Skeletal muscle satellite cell (primary cell): ENCODE results near the gene EEFSEC.

ENCODE experiments used
- H3K27me3 ChIP-seq: 2 replicates; pipeline ENCODE4 v1.7.0; 2013; ENCODE audit warnings: low read length; ENCODE audit not compliant: control insufficient read depth, insufficient read depth
- H3K36me3 ChIP-seq: 2 replicates; pipeline ENCODE4 v1.7.0; 2013; ENCODE audit warnings: mild to moderate bottlenecking, control low read depth, low read length; ENCODE audit not compliant: insufficient read depth
- H3K4me1 ChIP-seq: 2 replicates; pipeline ENCODE4 v1.7.0; 2013; ENCODE audit warnings: low read length; ENCODE audit not compliant: control insufficient read depth, insufficient read depth
- H3K4me2 ChIP-seq: 2 replicates; pipeline ENCODE4 v1.7.0; 2013; ENCODE audit warnings: mild to moderate bottlenecking, low read length
- H3K4me3 ChIP-seq: 2 replicates; pipeline ENCODE4 v1.7.0; 2013; ENCODE audit warnings: low read length
- H3K9ac ChIP-seq: 2 replicates; pipeline ENCODE4 v1.7.0; 2013; ENCODE audit warnings: mild to moderate bottlenecking, low read depth, low read length, moderate library complexity
- H3K9me3 ChIP-seq: replicated peaks from 2 replicates; pipeline ENCODE4 v1.7.0; 2013; ENCODE audit warnings: mild to moderate bottlenecking, control low read depth, low read length

Gene EEFSEC

GRCh38 chr3:128254967-128255366 lies 101.7 kb downstream of the EEFSEC start:
- Histone ChIP-seq H3K27me3 (no peaks in the 10 kb centered on the region), H3K9ac (no peak overlapping the region), H3K4me3 (no peak overlapping the region), H3K9me3 (no peaks in the 10 kb centered on the region), H3K4me2 (no peak overlapping the region), H3K36me3 (no peaks in the 10 kb centered on the region), H3K4me1 (no peaks in the 10 kb centered on the region)

- Histone ChIP-seq H3K4me3 (no peak overlapping the region), H3K4me2 (no peak overlapping the region), H3K9ac (no peak overlapping the region), H3K9me3 (no peaks in the 10 kb centered on the region), H3K27me3 (no peaks in the 10 kb centered on the region), H3K4me1 (no peaks in the 10 kb centered on the region), H3K36me3 (no peaks in the 10 kb centered on the region)
These were observed 102.8 kb downstream of the EEFSEC start for GRCh38 chr3:128256131-128256530.

GRCh38 chr3:128257632-128258031 lies 104.4 kb downstream of the EEFSEC start:
- H3K9me3 ChIP-seq: no peaks in the 10 kb centered on the region
- no peaks in the 10 kb centered on the region for H3K36me3 ChIP-seq
- H3K4me3 ChIP-seq: no peak overlapping the region
- H3K9ac ChIP-seq: no peak overlapping the region
- H3K4me1 ChIP-seq: no peaks in the 10 kb centered on the region
- H3K4me2 ChIP-seq: no peak overlapping the region
- H3K27me3 ChIP-seq: no peaks in the 10 kb centered on the region

GRCh38 chr3:128260275-128260674 lies 107.0 kb downstream of the EEFSEC start:
- Histone ChIP-seq H3K36me3 (no peaks in the 10 kb centered on the region), H3K9ac (no peak overlapping the region), H3K4me1 (no peaks in the 10 kb centered on the region), H3K27me3 (no peaks in the 10 kb centered on the region), H3K4me3 (no peak overlapping the region), H3K9me3 (no peaks in the 10 kb centered on the region), H3K4me2 (no peak overlapping the region)

DNA sequence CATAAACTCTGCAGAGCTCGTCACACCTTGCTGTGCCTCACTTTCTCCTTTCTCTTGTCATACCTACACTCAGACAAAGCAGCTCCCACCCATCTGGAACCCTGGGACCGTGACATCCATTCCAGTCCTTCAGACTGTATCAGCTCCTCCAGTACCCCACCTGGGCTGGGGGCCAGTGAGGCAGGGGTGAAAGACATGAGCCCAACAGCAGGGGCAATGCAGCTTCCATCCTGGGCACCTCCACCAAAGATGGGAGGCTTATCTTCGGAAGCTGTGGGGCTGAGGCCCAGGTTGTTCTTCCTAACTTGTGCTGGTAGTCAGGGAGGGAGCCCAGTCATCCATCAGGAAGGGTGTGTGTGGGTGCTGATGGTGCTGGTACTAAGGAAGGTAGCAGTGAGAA lies 109.2 kb downstream of the EEFSEC start:
- Histone ChIP-seq H3K9me3 (no peaks in the 10 kb centered on the region), H3K4me2 (no peak overlapping the region), H3K27me3 (no peaks in the 10 kb centered on the region), H3K4me3 (no peak overlapping the region), H3K36me3 (no peaks in the 10 kb centered on the region), H3K4me1 (no peaks in the 10 kb centered on the region), H3K9ac (no peak overlapping the region)

DNA sequence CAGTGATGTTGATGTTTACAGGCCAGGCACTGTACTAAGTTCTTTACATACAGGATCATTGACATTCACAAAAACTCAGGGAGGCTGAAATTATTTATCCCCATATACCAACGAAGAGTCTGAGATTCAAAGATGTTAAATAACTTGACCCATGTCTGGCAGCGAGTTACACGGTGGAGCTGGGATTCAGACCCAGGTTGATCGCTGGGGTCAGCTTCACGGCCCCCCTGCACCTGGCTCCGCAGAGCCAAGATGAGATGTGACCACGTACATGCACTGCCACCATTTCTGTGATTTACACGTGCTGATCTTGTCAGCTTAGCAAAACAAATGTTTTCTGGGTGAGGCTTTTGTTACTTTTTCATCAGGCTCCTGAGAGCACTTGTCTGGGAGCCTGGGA lies 109.8 kb downstream of the EEFSEC start:
- Histone ChIP-seq H3K9ac (no peak overlapping the region), H3K4me1 (no peaks in the 10 kb centered on the region), H3K4me3 (no peak overlapping the region), H3K36me3 (no peaks in the 10 kb centered on the region), H3K9me3 (no peaks in the 10 kb centered on the region), H3K4me2 (no peak overlapping the region), H3K27me3 (no peaks in the 10 kb centered on the region)

DNA sequence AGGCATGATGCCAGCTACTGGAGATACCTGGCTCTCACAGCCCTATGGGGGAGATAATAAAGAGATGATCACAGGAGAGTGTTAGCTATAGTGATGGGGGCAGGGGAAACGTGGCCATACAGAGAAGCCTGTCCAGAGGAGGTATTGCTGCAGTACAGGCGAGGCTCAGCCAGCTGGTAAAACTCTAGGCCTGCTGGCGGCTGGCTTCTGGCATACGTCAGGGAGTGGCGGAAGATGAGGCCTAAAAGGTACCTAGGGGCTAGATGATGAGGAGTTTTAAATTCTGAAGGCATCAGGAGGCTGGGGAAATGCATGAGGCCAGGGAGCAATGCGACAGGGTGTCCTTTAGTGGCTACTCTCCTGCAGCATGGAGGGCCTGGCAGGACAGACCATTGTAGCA lies 110.7 kb downstream of the EEFSEC start:
- no peak overlapping the region for H3K4me3 ChIP-seq
- H3K9ac ChIP-seq: no peak overlapping the region
- H3K27me3 ChIP-seq: no peaks in the 10 kb centered on the region
- no peaks in the 10 kb centered on the region for H3K9me3 ChIP-seq
- no peak overlapping the region for H3K4me2 ChIP-seq
- H3K36me3 ChIP-seq: no peaks in the 10 kb centered on the region
- no peaks in the 10 kb centered on the region for H3K4me1 ChIP-seq

DNA sequence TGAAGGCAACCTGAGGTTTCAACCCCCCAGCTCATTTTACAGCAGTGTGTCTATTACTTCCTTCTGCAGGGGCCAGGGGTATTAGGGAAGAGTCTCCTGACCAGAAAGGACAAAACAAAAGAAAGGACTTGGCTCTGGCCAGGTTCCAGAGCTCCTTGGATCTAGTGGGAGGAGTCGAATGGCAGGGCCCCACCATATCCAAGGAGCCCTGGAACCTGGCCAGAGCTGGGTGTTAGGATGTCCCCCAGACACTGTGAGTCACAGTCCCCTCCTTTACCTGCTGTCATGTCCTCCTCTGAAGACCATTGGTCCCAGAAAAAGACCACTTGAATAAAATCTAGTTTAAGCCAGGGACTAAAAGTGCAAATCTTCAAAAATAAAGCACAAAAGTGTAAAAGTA lies 113.2 kb downstream of the EEFSEC start:
- no peaks in the 10 kb centered on the region for H3K27me3 ChIP-seq
- no peak overlapping the region for H3K4me2 ChIP-seq
- H3K4me3 ChIP-seq: no peak overlapping the region
- H3K9ac ChIP-seq: no peak overlapping the region
- no peaks in the 10 kb centered on the region for H3K4me1 ChIP-seq
- H3K36me3 ChIP-seq: no peaks in the 10 kb centered on the region
- H3K9me3 ChIP-seq: no peaks in the 10 kb centered on the region

DNA sequence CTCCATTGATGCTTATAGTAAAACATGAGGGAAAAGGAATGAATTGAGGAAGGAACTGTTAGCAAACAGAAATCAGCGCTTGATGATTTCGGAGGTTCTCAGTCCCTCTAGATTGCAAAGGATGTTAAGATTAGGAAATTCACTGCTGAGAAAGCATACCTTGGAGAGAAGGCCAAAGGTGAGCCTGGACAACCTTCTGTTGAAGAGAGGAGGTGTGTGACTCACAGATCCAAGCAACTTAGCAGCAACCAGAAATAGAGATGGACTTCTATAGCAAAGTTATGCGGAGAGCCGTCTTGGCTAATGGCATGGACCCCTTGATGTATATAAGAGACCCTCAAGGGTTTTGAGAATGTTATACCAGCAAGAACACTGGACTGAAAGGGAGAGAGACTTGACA lies 114.3 kb downstream of the EEFSEC start:
- no peaks in the 10 kb centered on the region for H3K36me3 ChIP-seq
- no peak overlapping the region for H3K9ac ChIP-seq
- H3K4me1 ChIP-seq: no peaks in the 10 kb centered on the region
- H3K4me2 ChIP-seq: no peak overlapping the region
- no peaks in the 10 kb centered on the region for H3K9me3 ChIP-seq
- no peak overlapping the region for H3K4me3 ChIP-seq
- no peaks in the 10 kb centered on the region for H3K27me3 ChIP-seq

- no peaks in the 10 kb centered on the region for H3K27me3 ChIP-seq
- H3K9me3 ChIP-seq: no peaks in the 10 kb centered on the region
- H3K4me1 ChIP-seq: no peaks in the 10 kb centered on the region
- no peaks in the 10 kb centered on the region for H3K36me3 ChIP-seq
- H3K9ac ChIP-seq: no peak overlapping the region
- H3K4me3 ChIP-seq: no peak overlapping the region
- no peak overlapping the region for H3K4me2 ChIP-seq
These were observed 115.9 kb downstream of the EEFSEC start for GRCh38 chr3:128269006-128269775.

GRCh38 chr3:128269796-128270195 lies 116.5 kb downstream of the EEFSEC start:
- H3K9me3 ChIP-seq: no peaks in the 10 kb centered on the region
- H3K4me3 ChIP-seq: no peak overlapping the region
- H3K4me2 ChIP-seq: no peak overlapping the region
- H3K4me1 ChIP-seq: peaks cover 5% of the 10 kb centered on the region
- H3K9ac ChIP-seq: no peak overlapping the region
- no peaks in the 10 kb centered on the region for H3K27me3 ChIP-seq
- H3K36me3 ChIP-seq: no peaks in the 10 kb centered on the region
